Right lobe of liver (tissue), 4 donors: ENCODE data around the gene SFPQ.

Source experiments
- CTCF ChIP-seq, 4 donors: fragments of 200-600 bp in 3 of 4; fragments of 450-650 bp in 1 of 4; IDR thresholded peaks; one replicate each; pipeline versions ENCODE4 v1.5.1 to v1.8.0; 2016 to 2022; ENCODE audit warnings: antibody characterized with exemption in 4 of 4, mild to moderate bottlenecking in 2 of 4
- POLR2A ChIP-seq: fragments of 450-650 bp; IDR thresholded peaks from one replicate; pipeline ENCODE4 v1.6.1; 2017; ENCODE audit warnings: antibody characterized with exemption, mild to moderate bottlenecking
- donor health status: DM: no; HTN: no; CAD: no.
- donor health status: DM: no; HTN: no; CAD: no.
- donor health status: DM: no; HTN: yes; CAD: no.

- TF ChIP-seq CTCF (IDR thresholded peaks at IDR 0.05) = no peak
- no peak for TF ChIP-seq POLR2A
Observed at GRCh38 chr1:35184495-35185199, 8.3 kb downstream of the SFPQ start.
